Glomerular visceral epithelial cell (primary cell): ENCODE results near the gene PDE6B.
A peak's percentile ranks its signal among the peaks of the same experiment; 100 is the strongest.

Experiments used
- DNase-seq: peaks from one replicate; pipeline ENCODE4 v3.0.0-alpha.2; 2016; ENCODE audit errors: extremely low spot score

The PDE6B gene

GRCh38 chr4:600850-601515 is 24.4 kb upstream of the PDE6B start:
- no peak for DNase-seq

GRCh38 chr4:601612-602558 is 23.5 kb upstream of the PDE6B start:
- DNase-seq: no peak

GRCh38 chr4:602559-602942 is 22.8 kb upstream of the PDE6B start:
- DNase-seq: peak; percentile 11

- DNase-seq: no peak
Observed at GRCh38 chr4:604131-604530, 21.2 kb upstream of the PDE6B start.

GRCh38 chr4:605702-606425 is 19.5 kb upstream of the PDE6B start:
- no peak for DNase-seq

- no peak for DNase-seq
Observed at GRCh38 chr4:608236-608635, 17.1 kb upstream of the PDE6B start.

GRCh38 chr4:609400-610050 is 15.8 kb upstream of the PDE6B start:
- DNase-seq: no peak

- DNase-seq: peak; percentile 7
Observed at GRCh38 chr4:610411-611261, 14.7 kb upstream of the PDE6B start.

- no peak for DNase-seq
Observed at GRCh38 chr4:612052-612748, 13.2 kb upstream of the PDE6B start.

GRCh38 chr4:612749-613125 is 12.6 kb upstream of the PDE6B start:
- DNase-seq: no peak

GRCh38 chr4:613126-613525 is 12.2 kb upstream of the PDE6B start:
- no peak for DNase-seq

GRCh38 chr4:616091-616490 is 9.3 kb upstream of the PDE6B start:
- DNase-seq: no peak

GRCh38 chr4:616911-617643 is 8.3 kb upstream of the PDE6B start:
- no peak for DNase-seq

GRCh38 chr4:617644-618641 is 7.4 kb upstream of the PDE6B start:
- DNase-seq: no peak

GRCh38 chr4:620201-620600 is 5.2 kb upstream of the PDE6B start:
- no peak for DNase-seq

GRCh38 chr4:620851-621261 is 4.5 kb upstream of the PDE6B start:
- no peak for DNase-seq

GRCh38 chr4:621296-622070 is 3.9 kb upstream of the PDE6B start:
- DNase-seq: no peak
